Erythroblast (primary cell): ENCODE data around the gene OXSR1.

ENCODE experiments used
- GATA1 ChIP-seq: IDR thresholded peaks from 2 replicates; pipeline ENCODE4 v1.6.1; 2011; ENCODE audit warnings: low read depth, mild to moderate bottlenecking, control low read depth, low read length, moderate library complexity
- POLR2A ChIP-seq: IDR thresholded peaks from 2 replicates; pipeline ENCODE4 v1.6.1; 2011; ENCODE audit warnings: mild to moderate bottlenecking, low read length

- TF ChIP-seq POLR2A (no peak), GATA1 (no peak)
Observed at GRCh38 chr3:38121832-38122461, 43.4 kb upstream of the OXSR1 start.
